Erythroblast (primary cell): ENCODE data around the gene RASSF5.
"Not testable (repeated sequence)": the region's sequence is repeated elsewhere in the genome, so short reads cannot be mapped to it uniquely, and the experiment has no call there.

ENCODE experiments used
- DNase-seq, 2 experiments: peaks; one replicate each; lab custom pipeline; 2025; lab: John Stamatoyannopoulos, UW
- GATA1 ChIP-seq: IDR thresholded peaks from 2 replicates; pipeline ENCODE4 v1.6.1; 2011; ENCODE audit warnings: low read depth, mild to moderate bottlenecking, control low read depth, low read length, moderate library complexity
- POLR2A ChIP-seq: IDR thresholded peaks from 2 replicates; pipeline ENCODE4 v1.6.1; 2011; ENCODE audit warnings: mild to moderate bottlenecking, low read length

Gene RASSF5

GRCh38 chr1:206573762-206574161, 66.4 kb downstream of the RASSF5 start:
- no peak for DNase-seq
- TF ChIP-seq GATA1 (no peak), POLR2A (no peak)

- peak; percentile 68 to 73 for DNase-seq
These were observed 68.0 kb downstream of the RASSF5 start for GRCh38 chr1:206575165-206575893.

GRCh38 chr1:206575894-206576737, 68.8 kb downstream of the RASSF5 start:
- no peak for DNase-seq
- TF ChIP-seq POLR2A (no peak), GATA1 (no peak)

More at GRCh38 chr1:206575165-206575893, 68.0 kb downstream of the RASSF5 start:
- TF ChIP-seq GATA1 = no peak
- no peak for TF ChIP-seq POLR2A

GRCh38 chr1:206577626-206578025, 70.3 kb downstream of the RASSF5 start:
- DNase-seq = no peak
- TF ChIP-seq POLR2A (no peak), GATA1 (no peak)

- no peak for TF ChIP-seq GATA1
- TF ChIP-seq POLR2A = no peak
- DNase-seq = no peak
These were observed 71.0 kb downstream of the RASSF5 start for GRCh38 chr1:206578068-206578977.

GRCh38 chr1:206578978-206579374, 71.6 kb downstream of the RASSF5 start:
- DNase-seq = no peak
- TF ChIP-seq POLR2A (no peak), GATA1 (no peak)

GRCh38 chr1:206579747-206580437, 72.6 kb downstream of the RASSF5 start:
- TF ChIP-seq POLR2A (peak; percentile 6), GATA1 (no peak)
- no peak for DNase-seq

- DNase-seq = no peak
- TF ChIP-seq POLR2A = peak; percentile 0
- TF ChIP-seq GATA1 = no peak
These were observed 73.2 kb downstream of the RASSF5 start for GRCh38 chr1:206580438-206581113.

GRCh38 chr1:206581114-206581497, 73.8 kb downstream of the RASSF5 start:
- DNase-seq = not testable (repeated sequence)

- DNase-seq = no peak
- TF ChIP-seq GATA1 = no peak
- no peak for TF ChIP-seq POLR2A
These were observed 74.2 kb downstream of the RASSF5 start for GRCh38 chr1:206581571-206581981.

GRCh38 chr1:206582537-206582936, 75.2 kb downstream of the RASSF5 start:
- DNase-seq = no peak
- TF ChIP-seq GATA1 (no peak), POLR2A (no peak)

GRCh38 chr1:206582971-206583706, 75.8 kb downstream of the RASSF5 start:
- DNase-seq = no peak
- TF ChIP-seq GATA1 = no peak
- TF ChIP-seq POLR2A = no peak
